Hematopoietic multipotent progenitor cell treated with erythropoietin and hydrocortisone succinate and interleukin-3 and kit ligand, for 15 days (in vitro differentiated cells): ENCODE data around the gene EML1.

ENCODE experiments used
- DNase-seq: peaks from one replicate; pipeline ENCODE4 v3.0.0-alpha.2; 2015; ENCODE audit warnings: low spot score

Gene EML1

DNA sequence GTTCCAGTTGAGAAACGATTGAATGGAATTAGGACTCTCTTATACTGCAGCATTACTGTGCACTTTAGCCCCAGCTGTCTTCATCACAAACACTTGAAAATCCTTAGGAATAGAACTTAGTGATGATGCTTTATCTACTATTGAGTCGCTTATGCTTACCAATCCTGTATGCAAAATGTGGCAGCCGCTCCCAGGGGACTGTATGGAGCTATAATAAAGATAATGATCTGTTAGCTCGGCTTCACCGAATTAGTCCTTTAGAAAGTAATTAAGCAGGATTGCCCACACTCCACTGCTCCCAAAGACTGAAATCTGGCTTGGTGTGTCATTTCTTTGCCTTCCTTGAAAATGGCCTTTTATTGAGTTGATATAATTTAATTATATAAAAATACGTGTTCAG, 10.6 kb downstream of the EML1 start:
- DNase-seq, result no peak

DNA sequence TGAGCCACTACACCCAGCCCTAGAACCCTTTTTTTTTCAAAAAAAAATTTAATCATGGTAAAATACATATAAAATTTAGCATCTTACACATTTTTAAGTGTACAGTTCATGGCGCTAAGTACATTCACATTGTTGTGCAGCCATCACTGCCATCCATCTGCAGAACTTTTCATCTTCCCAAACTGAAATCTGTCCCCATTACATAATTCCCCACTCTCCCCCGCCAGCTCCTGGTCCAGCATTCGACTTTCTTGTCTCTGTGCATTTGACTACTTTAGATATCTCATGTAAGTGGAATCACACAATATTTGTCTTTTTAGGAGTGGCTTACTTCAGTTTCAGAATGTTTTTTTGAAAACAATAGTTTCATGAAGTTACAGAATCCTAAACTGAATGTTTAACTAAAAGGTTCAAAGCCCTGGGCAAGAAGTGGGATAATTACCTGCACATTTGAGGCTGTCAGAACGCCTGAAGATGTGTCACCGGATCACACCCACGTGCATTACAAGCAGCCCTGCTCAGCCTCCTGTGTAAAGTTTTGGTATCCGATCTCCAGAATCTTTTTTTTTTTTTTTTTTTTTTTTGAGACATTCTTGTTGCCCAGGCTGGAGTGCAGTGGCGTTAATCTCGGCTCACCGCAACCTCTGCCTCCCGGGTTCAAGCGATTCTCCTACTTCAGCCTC, 12.7 kb downstream of the EML1 start:
- DNase-seq, result no peak

DNA sequence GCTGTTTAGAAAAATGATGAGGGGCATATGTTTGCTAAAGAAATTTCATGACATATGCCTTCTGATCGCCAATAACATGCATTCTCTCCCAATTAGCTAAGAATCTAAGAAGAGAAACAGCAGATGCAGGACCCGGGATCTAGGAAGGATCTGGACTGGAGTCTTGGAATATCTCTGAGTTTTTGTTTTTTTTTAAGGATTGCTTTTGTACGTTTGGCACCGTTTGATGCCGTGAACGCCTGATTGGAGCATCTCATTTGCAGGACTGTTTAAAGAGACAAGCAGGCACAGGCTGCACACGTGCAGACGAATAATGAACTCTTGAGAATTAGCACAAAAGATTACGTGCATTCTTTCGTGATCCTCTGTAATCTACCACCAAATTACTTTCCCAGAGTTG, 13.6 kb downstream of the EML1 start:
- no peak for DNase-seq

- DNase-seq, result no peak
Observed at GRCh38 chr14:99807413-99808153, 14.4 kb downstream of the EML1 start.

- no peak for DNase-seq
Observed at GRCh38 chr14:99808154-99808505, 14.9 kb downstream of the EML1 start.

DNA sequence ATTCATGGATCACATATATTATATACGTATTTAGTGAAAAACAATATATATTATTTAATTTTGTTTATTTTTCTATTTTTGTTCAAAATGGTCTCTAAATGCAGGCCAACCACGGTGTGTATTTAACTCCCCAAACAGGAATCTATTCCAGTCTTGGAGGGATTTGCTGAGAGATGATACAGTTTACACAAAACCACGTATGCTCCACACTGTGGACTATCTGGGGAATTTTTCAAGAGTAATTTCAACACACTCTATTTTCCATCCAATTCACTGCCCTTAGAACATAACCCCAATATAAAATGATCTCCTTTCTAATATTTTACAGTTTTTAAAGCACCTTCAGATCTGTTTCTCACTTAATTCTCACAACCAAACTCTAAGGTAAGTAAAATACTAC, 15.3 kb downstream of the EML1 start:
- no peak for DNase-seq

DNA sequence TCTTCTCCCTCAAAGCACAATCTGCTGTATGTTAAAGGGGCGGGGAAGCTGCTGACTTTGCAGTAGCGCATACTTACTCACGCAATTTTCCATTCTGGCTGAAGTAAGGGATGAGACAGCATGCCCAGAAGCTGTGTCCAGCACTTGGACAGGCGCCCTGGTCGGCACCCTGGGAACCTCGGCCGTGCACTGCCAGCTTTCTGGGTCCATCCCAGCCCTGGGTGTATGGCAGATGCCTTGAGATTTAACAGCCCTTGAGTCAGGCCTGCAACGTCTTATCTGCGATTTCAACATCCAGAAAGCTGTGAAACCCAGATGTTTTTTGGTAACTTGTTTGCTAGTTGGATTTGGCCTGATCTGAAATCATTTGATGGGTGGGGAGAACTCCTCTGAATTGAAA, 16.1 kb downstream of the EML1 start:
- DNase-seq, result no peak

GRCh38 chr14:99809859-99810558, 16.8 kb downstream of the EML1 start:
- no peak for DNase-seq

DNA sequence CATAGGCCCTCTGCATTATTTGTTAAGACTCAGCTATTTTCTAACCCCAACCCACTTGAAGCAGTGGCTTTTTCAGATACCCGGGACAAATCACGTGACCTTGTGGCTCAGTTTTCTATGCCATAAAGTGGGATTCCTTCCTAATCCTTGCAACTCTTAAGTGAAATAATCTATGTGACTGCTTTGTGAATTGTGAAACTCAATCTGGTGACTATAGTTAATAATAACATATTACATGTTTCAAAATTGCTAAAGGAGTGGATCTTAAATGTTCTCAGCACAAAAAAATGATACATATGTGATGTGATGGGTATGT, 17.3 kb downstream of the EML1 start:
- no peak for DNase-seq

GRCh38 chr14:99812096-99812750, 19.0 kb downstream of the EML1 start:
- DNase-seq, result no peak

DNA sequence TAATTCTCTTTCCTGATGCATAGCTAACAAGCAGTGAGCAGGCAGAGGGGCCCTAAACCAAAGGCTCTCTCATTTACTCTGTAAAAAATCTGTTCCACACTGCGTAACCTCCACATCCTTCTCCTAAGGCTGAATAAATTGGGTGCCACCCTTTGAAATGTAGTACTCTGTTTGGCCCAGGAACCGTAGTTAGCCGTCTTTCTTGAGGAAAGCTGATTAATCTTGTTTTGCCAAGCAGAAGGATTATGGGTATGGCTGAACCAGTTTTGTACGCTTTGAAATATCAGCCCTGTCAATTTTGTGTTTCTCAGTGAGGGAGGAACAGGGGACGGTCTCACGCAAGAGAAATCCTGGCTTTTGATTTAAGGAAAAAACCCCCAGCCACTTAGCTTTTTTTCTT, 19.7 kb downstream of the EML1 start:
- DNase-seq, result no peak

DNA sequence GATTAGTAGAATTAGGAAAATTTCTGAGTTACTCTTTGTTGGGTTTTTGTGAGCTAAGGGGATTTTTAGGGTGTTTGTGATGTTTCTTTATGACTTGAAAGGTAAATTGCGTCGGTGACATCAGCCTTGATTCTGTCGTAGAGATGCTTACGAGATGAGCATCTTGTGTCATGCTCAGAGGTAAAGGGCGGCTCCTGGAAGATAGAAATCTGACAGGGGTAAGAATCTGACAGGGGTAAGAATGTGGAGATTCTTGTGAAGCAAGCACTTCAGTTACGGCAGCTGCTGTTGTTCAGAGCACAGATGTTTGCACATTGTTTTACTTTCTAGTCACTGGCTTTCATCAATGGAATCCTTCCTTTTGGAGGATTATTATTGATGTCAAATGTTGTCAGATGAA, 22.5 kb downstream of the EML1 start:
- DNase-seq, result no peak

- DNase-seq, result no peak
Observed at GRCh38 chr14:99816217-99816616, 23.0 kb downstream of the EML1 start.

- no peak for DNase-seq
Observed at GRCh38 chr14:99816642-99817041, 23.4 kb downstream of the EML1 start.

DNA sequence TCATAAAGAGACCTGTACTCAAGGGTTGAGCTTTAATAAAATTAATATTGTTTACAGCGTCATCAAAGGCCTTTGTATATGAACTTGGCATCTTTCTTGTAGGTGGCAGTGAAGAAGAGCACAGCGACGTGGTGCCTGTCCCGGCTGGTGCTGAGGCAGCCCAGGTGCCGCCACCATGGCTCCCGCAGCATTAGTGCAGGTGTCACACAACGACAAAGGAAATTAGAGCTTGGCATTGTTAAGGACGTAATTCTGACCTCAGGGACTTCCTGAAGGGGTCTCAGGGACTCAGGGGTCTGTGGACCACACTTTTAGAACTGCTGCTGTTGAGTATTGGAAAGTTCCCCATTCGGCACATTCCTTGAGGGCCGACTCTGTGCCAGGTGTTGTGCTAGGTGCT, 24.1 kb downstream of the EML1 start:
- no peak for DNase-seq

- no peak for DNase-seq
Observed at GRCh38 chr14:99818503-99819036, 25.4 kb downstream of the EML1 start.

GRCh38 chr14:99819514-99819913, 26.3 kb downstream of the EML1 start:
- DNase-seq, result no peak

DNA sequence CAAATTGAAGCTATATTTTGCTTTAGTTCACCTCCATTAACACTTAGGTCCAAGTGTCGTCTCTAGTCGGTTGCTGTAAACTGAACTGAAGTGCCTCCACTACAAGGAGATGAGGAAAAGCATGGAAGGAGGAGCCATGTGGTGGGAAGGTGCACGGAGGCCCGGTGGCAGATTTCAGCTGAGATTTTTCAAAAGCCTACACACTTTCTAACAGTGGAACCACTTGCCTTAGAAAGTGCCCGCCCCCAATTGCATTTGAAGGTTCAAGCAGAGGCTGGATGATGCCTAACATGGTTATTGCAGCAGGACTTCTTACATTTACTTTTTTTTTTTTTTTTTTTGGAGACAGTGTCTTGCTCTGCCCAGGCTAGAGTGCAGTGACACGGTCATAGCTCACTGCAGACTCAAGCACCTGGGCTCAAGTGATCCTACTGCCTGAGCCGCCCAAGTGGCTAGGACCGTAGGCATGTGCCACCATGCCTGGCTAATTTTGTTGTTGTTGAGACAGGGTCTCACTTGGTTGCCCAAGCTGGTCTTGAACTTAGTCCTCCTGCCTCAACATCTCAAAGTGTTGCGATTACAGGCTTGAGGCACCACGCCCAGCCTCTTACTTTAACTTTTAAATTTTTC, 27.6 kb downstream of the EML1 start:
- DNase-seq, result no peak

DNA sequence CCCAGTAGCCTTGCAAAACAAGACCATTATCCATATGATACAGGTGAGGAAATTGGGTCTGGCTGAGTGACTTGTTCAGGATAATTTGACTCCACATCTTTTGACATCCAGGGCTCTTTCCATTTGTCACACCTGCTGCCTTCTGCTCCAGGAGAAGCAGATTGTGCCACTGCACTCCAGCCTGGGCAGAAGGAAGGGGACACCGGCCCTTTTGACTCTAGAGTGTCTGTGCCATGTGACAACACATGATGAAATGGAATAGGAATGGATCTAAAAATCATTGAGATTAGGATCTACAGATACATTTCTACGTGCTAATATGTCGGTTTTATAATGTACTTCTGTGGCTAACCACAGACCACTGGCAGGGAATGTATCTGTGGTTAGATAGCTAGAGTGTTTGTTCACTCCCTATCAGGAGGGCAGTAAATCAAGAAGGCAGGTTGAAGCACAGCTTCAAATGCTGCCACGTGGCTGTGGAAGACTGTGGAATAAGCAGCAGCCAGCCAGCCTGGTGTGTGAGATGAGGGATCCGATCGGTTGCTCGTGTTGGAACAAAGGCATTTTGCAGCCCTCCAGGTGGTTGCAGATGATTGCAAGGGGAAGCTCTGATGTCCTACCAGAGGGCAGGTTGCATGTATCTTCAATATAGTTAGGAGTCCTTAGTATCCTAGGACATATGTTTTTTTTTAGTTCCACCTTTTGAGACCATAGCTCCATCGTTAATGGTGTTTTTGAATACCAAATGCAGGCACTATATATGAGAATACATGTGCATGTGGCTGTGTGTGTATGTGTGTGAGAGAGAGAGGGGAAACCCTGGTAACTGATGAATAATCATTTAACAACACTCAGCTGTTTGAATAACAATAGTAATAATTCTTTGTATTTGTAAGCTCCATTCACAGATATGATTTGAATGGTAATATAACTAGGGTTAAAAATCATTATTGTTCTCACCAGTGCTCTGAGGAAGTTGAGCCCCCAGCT, 28.6 kb downstream of the EML1 start:
- DNase-seq, result no peak

GRCh38 chr14:99822800-99823455, 29.7 kb downstream of the EML1 start:
- no peak for DNase-seq

- no peak for DNase-seq
Observed at GRCh38 chr14:99824776-99825175, 31.6 kb downstream of the EML1 start.
